GM23338 (cell line): ENCODE results near the gene SLC25A20. TPM values are rescaled to one million over a fixed set of nuclear protein-coding genes. Genes with fewer than 3 reads are reported as not detected.

Experiments
- ATAC-seq: fragments of 200-7000 bp; cut with Tn5 transposase; 3 replicates; pipeline ENCODE4 v1.9.1; 2020
- DNase-seq: peaks from one replicate; pipeline ENCODE4 v3.0.0-alpha.2; 2015; ENCODE audit warnings: low spot score
- H2AFZ ChIP-seq: fragments of 200-600 bp; sonication (generic); 2 replicates; pipeline ENCODE4 v1.8.0; 2016; ENCODE audit warnings: antibody characterized with exemption, mild to moderate bottlenecking, moderate library complexity
- H3F3A ChIP-seq: fragments of 200-600 bp; sonication (generic); replicated peaks from 2 replicates; pipeline ENCODE4 v1.8.0; 2017; ENCODE audit warnings: antibody characterized with exemption, mixed run types, low read depth
- H3K27ac ChIP-seq: fragments of 200-600 bp; sonication (generic); 2 replicates; pipeline ENCODE4 v1.6.1; 2016; ENCODE audit warnings: low read depth
- H3K27me3 ChIP-seq: fragments of 200-600 bp; sonication (generic); 2 replicates; pipeline ENCODE4 v1.8.0; 2016; ENCODE audit warnings: mild to moderate bottlenecking, mixed run types, moderate library complexity; ENCODE audit not compliant: insufficient read depth
- H3K36me3 ChIP-seq: fragments of 200-600 bp; sonication (generic); 2 replicates; pipeline ENCODE4 v1.8.0; 2016; ENCODE audit warnings: mild to moderate bottlenecking; ENCODE audit not compliant: insufficient read depth
- H3K4me1 ChIP-seq: fragments of 200-600 bp; sonication (generic); 2 replicates; pipeline ENCODE4 v1.8.0; 2016; ENCODE audit warnings: mild to moderate bottlenecking, moderate library complexity; ENCODE audit not compliant: insufficient read depth
- H3K4me2 ChIP-seq: fragments of 200-600 bp; sonication (generic); 2 replicates; pipeline ENCODE4 v1.7.1; 2017; ENCODE audit warnings: mixed run types
- H3K4me3 ChIP-seq: fragments of 200-600 bp; sonication (generic); 2 replicates; pipeline ENCODE4 v1.6.1; 2016; ENCODE audit warnings: mixed run types
- H3K79me2 ChIP-seq: fragments of 200-600 bp; sonication (generic); replicated peaks from 2 replicates; pipeline ENCODE4 v1.8.0; 2017; ENCODE audit warnings: mild to moderate bottlenecking; ENCODE audit not compliant: insufficient read depth
- H3K9me2 ChIP-seq: fragments of 200-600 bp; sonication (generic); 2 replicates; pipeline ENCODE4 v1.8.0; 2017; ENCODE audit not compliant: insufficient read depth
- H4K20me1 ChIP-seq: fragments of 200-600 bp; sonication (generic); replicated peaks from 2 replicates; pipeline ENCODE4 v1.8.0; 2017; ENCODE audit warnings: mild to moderate bottlenecking; ENCODE audit not compliant: insufficient read depth
- H3K27ac Mint-ChIP-seq: 2 replicates; pipeline ENCODE4 v1.8.0; 2020; ENCODE audit warnings: inconsistent platforms, mild to moderate bottlenecking, moderate library complexity, mixed read lengths
- H3K27me3 Mint-ChIP-seq: 3 replicates; pipeline ENCODE4 v1.8.0; 2022; ENCODE audit warnings: low read depth, mild to moderate bottlenecking, moderate library complexity, mixed read lengths, inconsistent platforms; ENCODE audit not compliant: insufficient read depth, poor library complexity
- H3K36me3 Mint-ChIP-seq: 3 replicates; pipeline ENCODE4 v1.8.0; 2021; ENCODE audit warnings: low read depth, mild to moderate bottlenecking, inconsistent platforms, moderate library complexity, mixed read lengths
- H3K4me1 Mint-ChIP-seq: 3 replicates; pipeline ENCODE4 v1.8.0; 2020; ENCODE audit warnings: mild to moderate bottlenecking, inconsistent platforms, mixed read lengths
- H3K4me3 Mint-ChIP-seq: 3 replicates; pipeline ENCODE4 v1.8.0; 2021; ENCODE audit warnings: moderate library complexity, mild to moderate bottlenecking, inconsistent platforms, mixed read lengths
- H3K9me3 Mint-ChIP-seq: 3 replicates; pipeline ENCODE4 v1.8.0; 2020; ENCODE audit warnings: moderate library complexity, mild to moderate bottlenecking, inconsistent platforms, mixed read lengths
- CREB1 ChIP-seq: fragments of 250-450 bp; sonication (Bioruptor Pico); IDR thresholded peaks from 2 replicates; pipeline ENCODE4 v1.5.0; 2020; ENCODE audit warnings: low read depth, mild to moderate bottlenecking, moderate library complexity
- EZH2 ChIP-seq: fragments of 200-600 bp; sonication (generic); IDR thresholded peaks from one replicate; pipeline ENCODE4 v1.8.0; 2017; ENCODE audit warnings: antibody characterized with exemption, mild to moderate bottlenecking, low read depth; ENCODE audit not compliant: unreplicated experiment
- EZH2phosphoT487 ChIP-seq: fragments of 200-600 bp; sonication (generic); IDR thresholded peaks from one replicate; pipeline ENCODE4 v1.8.1; 2018; ENCODE audit warnings: antibody characterized with exemption; ENCODE audit not compliant: unreplicated experiment
- JUNB ChIP-seq: IDR thresholded peaks from one replicate; pipeline ENCODE4 v1.6.1; 2016; ENCODE audit warnings: antibody characterized with exemption; ENCODE audit not compliant: unreplicated experiment
- POLR2AphosphoS5 ChIP-seq: IDR thresholded peaks from 2 replicates; pipeline ENCODE4 v1.6.1; 2016; ENCODE audit warnings: antibody characterized with exemption, low read depth
- ZNF331 ChIP-seq: fragments of 250-450 bp; sonication (Bioruptor Pico); IDR thresholded peaks from 2 replicates; pipeline ENCODE4 v1.5.0; 2020; ENCODE audit warnings: low read depth, mild to moderate bottlenecking, moderate library complexity
- ZNF462 ChIP-seq: fragments of 250-450 bp; sonication (Bioruptor Pico); IDR thresholded peaks from 2 replicates; pipeline ENCODE4 v1.5.0; 2020; ENCODE audit warnings: mild to moderate bottlenecking, moderate library complexity
- polyA plus RNA-seq: library from polyadenylated mRNA; unstranded; fragments of >200 nt; fragmentation: Nextera tagmentation; extraction: Ambion mirVana; gene quantifications from 2 replicates; pipeline ENCODE4 v1.2.1, GENCODE V29; 2016
- total RNA-seq: library from RNA; depleted of rRNA; stranded (reverse); fragments of >200 nt; shearing (Covaris generic); gene quantifications from 2 replicates; pipeline ENCODE4 v1.2.3, GENCODE V29; 2014; rRNA removed
- TF ChIP-seq, protein P1 (sequence below): IDR thresholded peaks from one replicate; pipeline ENCODE4 v1.6.1; 2018; ENCODE audit warnings: antibody characterized with exemption; ENCODE audit not compliant: unreplicated experiment

SLC25A20 gene
- total and polyA plus RNA-seq, 2 experiments from 2014 or later: 3.0 to 4.3 TPM

- Mint-ChIP-seq H3K4me3 (no peak overlapping the region), H3K27ac (no peak overlapping the region), H3K36me3 (no peaks in the 10 kb centered on the region), H3K9me3 (no peaks in the 10 kb centered on the region), H3K4me1 (no peaks in the 10 kb centered on the region; the same call in 2 of the 3 replicates), H3K27me3 (peaks cover 5% of the 10 kb centered on the region)
- no peaks in the 10 kb centered on the region for H3K36me3 ChIP-seq
- H4K20me1 ChIP-seq: no peaks in the 10 kb centered on the region; the same call in 1 of the 2 replicates
- H3K79me2 ChIP-seq: no peaks in the 10 kb centered on the region
- H3K9me2 ChIP-seq: no peaks in the 10 kb centered on the region
- no peak for ATAC-seq
- no peaks in the 10 kb centered on the region for H3K4me1 ChIP-seq
- no peak overlapping the region for H3K4me2 ChIP-seq
- no peak for TF ChIP-seq ZNF331 (CRISPR knock-in tag)
- TF ChIP-seq CREB1: no peak
- no peak for TF ChIP-seq JUNB
- no peak for TF ChIP-seq POLR2AphosphoS5
- TF ChIP-seq EZH2: no peak
- no peak for TF ChIP-seq EZH2phosphoT487
- TF ChIP-seq, protein P1, sequence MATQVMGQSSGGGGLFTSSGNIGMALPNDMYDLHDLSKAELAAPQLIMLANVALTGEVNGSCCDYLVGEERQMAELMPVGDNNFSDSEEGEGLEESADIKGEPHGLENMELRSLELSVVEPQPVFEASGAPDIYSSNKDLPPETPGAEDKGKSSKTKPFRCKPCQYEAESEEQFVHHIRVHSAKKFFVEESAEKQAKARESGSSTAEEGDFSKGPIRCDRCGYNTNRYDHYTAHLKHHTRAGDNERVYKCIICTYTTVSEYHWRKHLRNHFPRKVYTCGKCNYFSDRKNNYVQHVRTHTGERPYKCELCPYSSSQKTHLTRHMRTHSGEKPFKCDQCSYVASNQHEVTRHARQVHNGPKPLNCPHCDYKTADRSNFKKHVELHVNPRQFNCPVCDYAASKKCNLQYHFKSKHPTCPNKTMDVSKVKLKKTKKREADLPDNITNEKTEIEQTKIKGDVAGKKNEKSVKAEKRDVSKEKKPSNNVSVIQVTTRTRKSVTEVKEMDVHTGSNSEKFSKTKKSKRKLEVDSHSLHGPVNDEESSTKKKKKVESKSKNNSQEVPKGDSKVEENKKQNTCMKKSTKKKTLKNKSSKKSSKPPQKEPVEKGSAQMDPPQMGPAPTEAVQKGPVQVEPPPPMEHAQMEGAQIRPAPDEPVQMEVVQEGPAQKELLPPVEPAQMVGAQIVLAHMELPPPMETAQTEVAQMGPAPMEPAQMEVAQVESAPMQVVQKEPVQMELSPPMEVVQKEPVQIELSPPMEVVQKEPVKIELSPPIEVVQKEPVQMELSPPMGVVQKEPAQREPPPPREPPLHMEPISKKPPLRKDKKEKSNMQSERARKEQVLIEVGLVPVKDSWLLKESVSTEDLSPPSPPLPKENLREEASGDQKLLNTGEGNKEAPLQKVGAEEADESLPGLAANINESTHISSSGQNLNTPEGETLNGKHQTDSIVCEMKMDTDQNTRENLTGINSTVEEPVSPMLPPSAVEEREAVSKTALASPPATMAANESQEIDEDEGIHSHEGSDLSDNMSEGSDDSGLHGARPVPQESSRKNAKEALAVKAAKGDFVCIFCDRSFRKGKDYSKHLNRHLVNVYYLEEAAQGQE: no peak
- no peak for TF ChIP-seq ZNF462
- no peaks in the 10 kb centered on the region for H3K27me3 ChIP-seq
- no peak overlapping the region for H3K4me3 ChIP-seq
- DNase-seq: no peak
- no peaks in the 10 kb centered on the region for H3F3A ChIP-seq
- H2AFZ ChIP-seq: no peak overlapping the region
- no peak overlapping the region for H3K27ac ChIP-seq
These were observed 87.2 kb downstream of the SLC25A20 start for GRCh38 chr3:48811524-48811923.

Other genes starting within 250 kb of the SLC25A20 start
- 29.2 and 33.3 TPM in 2 replicates for gene CELSR3, start 236.0 kb downstream of the SLC25A20 start, total RNA-seq
- gene CELSR3, start 236.0 kb downstream of the SLC25A20 start, polyA plus RNA-seq: 7.5 and 8.3 TPM in 2 replicates
- gene NCKIPSD, start 213.0 kb downstream of the SLC25A20 start, total RNA-seq: 43.1 and 45.1 TPM in 2 replicates
- gene NCKIPSD, start 213.0 kb downstream of the SLC25A20 start, polyA plus RNA-seq: 14.8 and 15.1 TPM in 2 replicates
- 94.1 and 97.0 TPM in 2 replicates for gene IP6K2, start 181.7 kb downstream of the SLC25A20 start, total RNA-seq
- 85.3 and 97.4 TPM in 2 replicates for gene IP6K2, start 181.7 kb downstream of the SLC25A20 start, polyA plus RNA-seq
- gene PRKAR2A, start 51.0 kb downstream of the SLC25A20 start, total RNA-seq: 25.8 and 30.2 TPM in 2 replicates
- 13.5 and 14.5 TPM in 2 replicates for gene PRKAR2A, start 51.0 kb downstream of the SLC25A20 start, polyA plus RNA-seq
- 83.0 and 118 TPM in 2 replicates for gene ARIH2, start 20.0 kb upstream of the SLC25A20 start, total RNA-seq
- 70.3 and 76.4 TPM in 2 replicates for gene ARIH2, start 20.0 kb upstream of the SLC25A20 start, polyA plus RNA-seq
- gene P4HTM, start 91.4 kb upstream of the SLC25A20 start, total RNA-seq: 22.1 and 28.7 TPM in 2 replicates
- 15.9 and 17.9 TPM in 2 replicates for gene P4HTM, start 91.4 kb upstream of the SLC25A20 start, polyA plus RNA-seq
- 151 and 156 TPM in 2 replicates for gene WDR6, start 108.5 kb upstream of the SLC25A20 start, total RNA-seq
- 76.5 and 83.7 TPM in 2 replicates for gene WDR6, start 108.5 kb upstream of the SLC25A20 start, polyA plus RNA-seq
- 38.0 and 57.7 TPM in 2 replicates for gene DALRD3, start 119.7 kb upstream of the SLC25A20 start, total RNA-seq
- gene DALRD3, start 119.7 kb upstream of the SLC25A20 start, polyA plus RNA-seq: 31.0 and 31.3 TPM in 2 replicates
- 32.3 and 49.9 TPM in 2 replicates for gene NDUFAF3, start 123.2 kb upstream of the SLC25A20 start, total RNA-seq
- 118 and 122 TPM in 2 replicates for gene NDUFAF3, start 123.2 kb upstream of the SLC25A20 start, polyA plus RNA-seq
- gene IMPDH2, start 130.5 kb upstream of the SLC25A20 start, total RNA-seq: 297 and 314 TPM in 2 replicates
- 198 and 216 TPM in 2 replicates for gene IMPDH2, start 130.5 kb upstream of the SLC25A20 start, polyA plus RNA-seq
- 114 and 149 TPM in 2 replicates for gene QRICH1, start 195.2 kb upstream of the SLC25A20 start, total RNA-seq
- 66.9 and 71.2 TPM in 2 replicates for gene QRICH1, start 195.2 kb upstream of the SLC25A20 start, polyA plus RNA-seq
- gene QARS1, start 205.9 kb upstream of the SLC25A20 start, total RNA-seq: 301 and 373 TPM in 2 replicates
- 173 and 189 TPM in 2 replicates for gene QARS1, start 205.9 kb upstream of the SLC25A20 start, polyA plus RNA-seq
- gene USP19, start 221.9 kb upstream of the SLC25A20 start, total RNA-seq: 56.9 and 62.0 TPM in 2 replicates
- gene USP19, start 221.9 kb upstream of the SLC25A20 start, polyA plus RNA-seq: 13.2 and 14.0 TPM in 2 replicates
- 106 and 154 TPM in 2 replicates for gene LAMB2, start 234.2 kb upstream of the SLC25A20 start, total RNA-seq
- gene LAMB2, start 234.2 kb upstream of the SLC25A20 start, polyA plus RNA-seq: 71.0 and 71.3 TPM in 2 replicates